GM18861 (cell line): ENCODE data around the gene HES7.

Experiments used
- ATAC-seq: cut with Tn5 transposase; IDR thresholded peaks from one replicate; pipeline ENCODE4 v1.9.1; 2021; ENCODE audit not compliant: unreplicated experiment

HES7 gene

GRCh38 chr17:8155231-8155995 is 31.5 kb upstream of the HES7 start:
- no peak for ATAC-seq

DNA sequence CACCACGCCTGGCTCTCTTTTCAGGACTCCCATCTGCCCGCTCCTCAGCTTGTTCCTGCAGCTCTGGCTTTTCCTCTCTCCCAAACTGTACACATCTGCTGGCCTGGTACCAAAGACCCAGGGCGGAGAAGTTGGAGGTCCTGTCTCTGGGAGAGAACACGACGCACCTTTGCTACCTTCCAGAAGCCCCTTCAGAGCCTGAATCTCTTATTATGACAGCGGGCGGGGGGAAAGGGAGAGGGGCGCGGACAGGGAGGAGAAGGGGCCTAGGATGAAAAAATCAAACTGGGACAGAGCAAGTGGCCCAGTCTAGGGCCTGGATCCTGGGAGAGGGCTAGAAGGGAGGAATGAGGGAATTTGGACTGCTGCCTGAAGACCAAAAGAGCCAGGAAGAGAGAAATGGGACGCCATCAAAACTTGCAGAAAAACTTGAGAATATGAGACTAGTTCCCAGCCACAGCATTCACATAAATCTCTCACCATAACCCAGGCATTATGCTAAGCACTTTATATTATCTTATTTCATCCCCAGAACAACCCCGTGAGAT is 30.8 kb upstream of the HES7 start:
- ATAC-seq: no peak

GRCh38 chr17:8153957-8154607 is 30.2 kb upstream of the HES7 start:
- ATAC-seq: no peak

- ATAC-seq: no peak
These were observed 29.6 kb upstream of the HES7 start for GRCh38 chr17:8153525-8153956.

DNA sequence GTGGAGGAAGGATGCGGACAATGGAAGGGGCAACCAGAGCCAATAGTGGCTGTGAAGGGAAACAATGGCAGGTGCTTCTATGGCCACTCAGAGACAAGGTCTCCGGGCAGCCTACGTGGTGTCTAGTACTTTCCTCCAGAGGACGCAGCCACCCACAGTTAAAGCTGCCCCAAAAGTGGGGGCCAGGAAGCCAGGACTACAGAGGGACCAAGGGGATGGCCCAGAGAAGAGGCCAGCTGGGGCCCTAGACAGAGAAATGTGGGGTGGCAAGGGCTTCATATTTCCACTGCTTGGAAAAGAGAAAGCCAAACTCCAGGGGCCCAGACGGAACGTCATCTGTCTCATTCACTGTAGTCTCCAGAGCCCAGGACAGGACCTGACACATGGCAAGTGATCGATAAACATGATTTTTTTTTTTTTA is 29.1 kb upstream of the HES7 start:
- no peak for ATAC-seq

- ATAC-seq: no peak
These were observed 28.3 kb upstream of the HES7 start, which contains the start of gene PER1 for GRCh38 chr17:8152112-8152775. Gene PER1 (minus strand): TSS chr17:8152404. CDS start chr17:8150706, 1,698 bp downstream.

GRCh38 chr17:8151641-8152111 is 27.8 kb upstream of the HES7 start:
- ATAC-seq: no peak

DNA sequence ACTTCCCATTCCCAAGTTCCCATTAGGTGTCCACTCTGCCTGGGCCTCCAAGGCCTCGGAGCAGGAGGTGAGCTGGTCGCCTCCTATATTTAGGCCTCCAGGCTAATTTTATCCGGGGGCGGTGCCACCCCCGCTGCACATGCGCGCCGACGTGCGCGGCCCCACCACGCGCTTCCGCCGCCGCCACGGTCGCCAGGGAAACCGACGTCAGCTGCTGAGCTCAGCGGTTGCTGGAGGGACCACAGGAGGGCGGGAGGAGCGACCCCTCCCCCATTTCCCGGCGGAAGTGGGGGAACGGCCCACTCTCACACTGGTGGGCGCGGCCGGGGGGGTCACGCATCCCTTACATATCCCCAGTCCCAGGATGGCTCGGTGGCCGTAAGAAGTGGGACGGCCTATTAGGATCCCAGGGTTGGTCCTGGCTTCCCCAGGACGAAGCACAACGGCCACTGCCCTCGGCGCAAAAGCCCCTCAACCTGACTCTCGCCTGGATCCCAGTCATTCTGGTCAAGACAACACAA is 27.3 kb upstream of the HES7 start:
- peak; percentile 40 for ATAC-seq

DNA sequence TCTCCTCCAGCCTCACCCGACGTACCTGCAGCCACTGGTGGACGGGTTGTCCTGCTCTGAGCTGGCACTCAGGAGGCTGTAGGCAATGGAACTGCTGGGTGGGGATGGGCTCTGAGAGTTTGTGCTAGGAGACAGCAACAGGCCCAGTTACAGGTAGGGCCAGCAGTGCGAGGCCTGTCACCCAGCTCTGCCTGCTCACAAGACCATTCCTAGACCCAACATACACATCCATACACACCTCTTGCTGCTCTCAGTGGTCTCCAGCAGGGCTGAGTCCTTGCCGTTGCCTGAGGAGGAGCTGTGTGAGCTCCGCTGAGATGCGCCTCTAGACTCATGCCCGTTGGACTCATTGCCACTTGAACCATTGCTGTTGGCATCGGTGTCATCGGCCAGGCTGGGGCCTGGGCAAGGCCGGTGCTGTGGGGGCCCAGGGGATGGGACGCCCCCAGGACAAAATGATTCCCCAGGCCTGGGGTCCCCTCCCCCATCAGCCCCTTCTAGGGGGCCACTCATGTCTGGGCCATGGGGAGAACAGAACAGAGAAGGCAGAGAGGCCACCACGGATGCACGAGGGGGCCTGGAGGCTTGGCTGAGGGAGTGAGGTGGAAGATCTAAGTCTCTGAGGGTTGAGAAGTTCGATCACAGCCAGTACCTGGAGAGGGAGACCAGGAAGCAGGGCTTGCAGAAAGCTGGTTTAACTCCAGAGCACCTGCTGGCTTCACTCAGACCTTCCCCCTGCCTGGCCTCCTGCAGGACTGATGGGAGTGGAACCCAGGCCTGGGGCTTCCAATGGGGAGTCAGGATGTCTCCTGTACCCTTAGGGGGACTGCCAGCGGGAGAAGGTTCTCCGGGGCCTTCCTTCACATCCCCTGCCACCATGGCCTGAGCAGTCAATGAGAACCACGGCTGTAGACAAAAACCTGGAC is 26.6 kb upstream of the HES7 start:
- ATAC-seq: no peak

DNA sequence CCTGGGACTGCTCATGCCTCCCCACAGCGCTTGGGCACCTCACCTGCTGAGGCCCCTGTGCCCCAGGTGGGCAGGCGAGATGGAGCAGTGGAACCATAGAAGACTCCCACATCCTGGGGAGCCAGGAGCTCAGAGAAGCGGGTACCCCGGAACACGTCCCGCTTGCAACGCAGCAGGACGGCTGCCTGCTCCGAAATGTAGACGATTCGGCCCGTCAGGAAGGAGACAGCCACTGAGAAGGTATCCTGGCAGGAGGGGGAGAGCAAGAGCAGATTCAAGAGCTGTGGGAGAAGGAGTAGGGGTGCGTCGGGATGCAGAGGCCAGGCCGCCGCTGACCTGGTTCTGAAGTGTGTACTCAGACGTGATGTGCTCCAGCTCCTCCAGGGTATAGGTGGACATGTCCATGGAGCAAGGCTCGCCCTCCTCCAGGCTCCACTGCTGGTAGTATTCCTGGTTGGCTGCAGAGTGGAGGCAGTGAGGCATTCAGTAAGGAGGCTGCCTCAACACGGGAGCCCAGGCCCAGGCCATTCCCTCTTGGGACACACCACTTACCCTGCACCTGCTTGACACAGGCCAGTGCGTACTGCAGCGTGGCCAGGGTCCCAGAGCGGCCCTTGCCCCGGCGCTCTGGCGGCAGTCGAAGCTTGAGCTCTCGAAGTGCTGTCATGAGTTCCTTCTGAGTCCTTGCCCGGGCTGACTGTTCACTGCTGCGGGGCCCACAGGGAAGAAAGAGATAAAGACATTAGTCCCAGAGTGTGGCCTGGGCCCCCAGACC is 25.7 kb upstream of the HES7 start:
- no peak for ATAC-seq

- ATAC-seq: no peak
These were observed 24.7 kb upstream of the HES7 start for GRCh38 chr17:8148560-8148959.

DNA sequence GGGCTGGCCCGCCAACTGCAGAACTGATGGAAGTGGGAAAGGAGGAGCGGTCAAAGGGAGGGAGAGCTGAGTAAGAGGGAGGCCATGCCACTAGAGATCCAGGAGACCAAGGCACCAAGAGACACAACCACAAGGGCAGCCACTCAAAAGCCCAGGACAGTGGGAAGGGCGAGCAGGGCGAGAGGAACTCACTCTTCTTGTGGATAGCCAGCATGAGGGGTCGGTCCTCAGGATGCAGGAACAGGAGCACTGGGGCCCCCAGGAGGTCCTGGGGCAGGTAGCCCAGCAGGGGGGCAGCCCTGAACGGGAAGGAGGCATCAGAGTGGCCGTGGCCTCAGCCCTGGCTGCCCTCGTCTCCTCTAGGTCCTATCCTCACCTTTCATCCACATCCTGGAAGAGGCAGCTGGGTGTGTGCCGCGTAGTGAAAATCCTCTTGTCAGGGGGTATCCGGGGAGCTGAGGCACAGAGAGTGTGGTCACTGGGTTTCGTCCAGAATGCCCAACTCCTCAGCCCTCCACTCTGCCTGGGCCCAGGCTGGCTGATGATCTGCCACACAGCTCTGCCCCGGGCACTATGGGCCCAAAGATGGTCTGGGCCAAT is 24.0 kb upstream of the HES7 start:
- ATAC-seq: no peak

- no peak for ATAC-seq
These were observed 23.4 kb upstream of the HES7 start for GRCh38 chr17:8147141-8147804.

DNA sequence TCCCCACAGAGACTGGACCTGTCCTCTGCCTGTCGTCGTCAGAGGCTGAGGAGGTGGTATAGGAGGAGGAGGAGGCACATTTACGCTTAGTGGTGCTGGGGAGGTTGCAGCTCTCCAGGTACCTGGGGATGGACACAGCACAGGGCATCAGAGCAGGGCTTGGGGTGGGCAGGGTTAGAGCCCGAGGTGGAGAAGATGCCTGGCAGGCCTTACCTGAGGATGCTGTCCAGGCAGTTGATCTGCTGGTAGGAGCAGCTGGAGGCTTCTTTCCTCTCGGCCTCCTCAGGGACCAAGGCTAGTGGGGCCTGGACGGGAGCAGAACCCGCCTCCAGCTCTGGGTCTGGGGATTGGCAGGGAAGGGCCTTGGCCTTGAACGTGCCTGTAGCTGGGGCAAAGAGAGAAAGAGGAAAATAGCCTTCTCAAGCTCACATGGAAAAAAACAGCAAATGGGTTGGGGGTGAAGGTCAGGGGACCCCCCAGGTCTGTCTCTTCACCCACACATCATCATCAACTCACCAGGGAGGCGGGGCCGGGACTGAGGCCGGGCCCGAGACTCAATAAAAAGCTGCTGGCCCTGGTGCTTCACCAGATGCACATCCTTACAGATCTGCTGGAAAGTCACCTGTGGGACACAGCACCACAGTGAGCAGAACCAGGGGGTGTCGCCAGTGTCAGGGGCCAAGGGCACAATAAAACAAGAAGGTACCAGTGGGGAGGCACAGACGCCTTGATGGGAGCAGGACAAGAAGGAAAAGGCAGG is 22.7 kb upstream of the HES7 start:
- no peak for ATAC-seq

- no peak for ATAC-seq
These were observed 21.9 kb upstream of the HES7 start for GRCh38 chr17:8145811-8146210.

DNA sequence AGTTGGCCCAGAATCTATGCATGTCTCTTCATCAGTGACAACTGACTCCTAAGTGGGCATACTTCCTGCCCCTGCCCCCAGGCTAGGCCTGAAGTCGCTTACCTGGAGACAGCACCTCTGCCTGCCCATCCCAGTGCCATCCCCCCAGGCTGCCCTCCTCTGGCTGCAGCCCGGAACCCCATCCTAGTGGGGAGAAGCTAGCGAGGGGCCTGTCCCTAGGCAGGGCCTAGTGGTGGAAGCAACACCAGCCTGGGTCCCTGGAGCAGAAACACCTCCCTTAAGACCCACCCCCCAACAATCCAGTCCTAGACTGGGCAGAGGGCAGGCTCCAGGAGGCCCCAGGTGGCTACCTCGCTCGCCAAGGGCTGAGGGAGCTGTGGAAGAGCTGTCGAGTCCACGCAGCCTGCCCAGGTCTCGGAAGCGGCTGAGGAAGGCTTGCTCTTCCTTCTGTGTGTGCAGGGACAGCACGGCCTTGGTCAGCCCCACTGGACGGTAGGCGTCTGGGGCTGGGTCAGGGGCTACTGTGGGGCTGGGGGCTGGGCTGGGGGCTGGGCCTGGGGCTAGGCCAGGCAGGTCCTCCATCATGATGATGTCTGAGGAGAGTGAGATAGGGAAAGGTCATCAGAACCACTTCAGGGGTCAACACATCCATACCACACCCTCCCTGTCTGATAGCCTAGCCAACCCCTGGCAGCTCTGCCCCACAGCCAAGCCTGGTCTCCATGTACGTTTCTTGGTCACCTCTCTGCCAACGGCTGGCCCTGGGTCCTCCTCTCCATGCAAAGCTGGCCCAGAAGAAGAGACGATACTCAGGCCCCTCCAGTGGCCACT is 20.7 kb upstream of the HES7 start:
- ATAC-seq: no peak
